GM23338 (cell line): ENCODE data around the gene CDCA5. TPM values are rescaled to one million over a fixed set of nuclear protein-coding genes. Genes with fewer than 3 reads are reported as not detected.

Experiments used
- ATAC-seq: fragments of 200-7000 bp; cut with Tn5 transposase; 3 replicates; pipeline ENCODE4 v1.9.1; 2020
- DNase-seq: peaks from one replicate; pipeline ENCODE4 v3.0.0-alpha.2; 2015; ENCODE audit warnings: low spot score
- H2AFZ ChIP-seq: fragments of 200-600 bp; sonication (generic); 2 replicates; pipeline ENCODE4 v1.8.0; 2016; ENCODE audit warnings: antibody characterized with exemption, mild to moderate bottlenecking, moderate library complexity
- H3F3A ChIP-seq: fragments of 200-600 bp; sonication (generic); replicated peaks from 2 replicates; pipeline ENCODE4 v1.8.0; 2017; ENCODE audit warnings: antibody characterized with exemption, mixed run types, low read depth
- H3K27ac ChIP-seq: fragments of 200-600 bp; sonication (generic); 2 replicates; pipeline ENCODE4 v1.6.1; 2016; ENCODE audit warnings: low read depth
- H3K27me3 ChIP-seq: fragments of 200-600 bp; sonication (generic); 2 replicates; pipeline ENCODE4 v1.8.0; 2016; ENCODE audit warnings: mild to moderate bottlenecking, mixed run types, moderate library complexity; ENCODE audit not compliant: insufficient read depth
- H3K36me3 ChIP-seq: fragments of 200-600 bp; sonication (generic); 2 replicates; pipeline ENCODE4 v1.8.0; 2016; ENCODE audit warnings: mild to moderate bottlenecking; ENCODE audit not compliant: insufficient read depth
- H3K4me1 ChIP-seq: fragments of 200-600 bp; sonication (generic); 2 replicates; pipeline ENCODE4 v1.8.0; 2016; ENCODE audit warnings: mild to moderate bottlenecking, moderate library complexity; ENCODE audit not compliant: insufficient read depth
- H3K4me2 ChIP-seq: fragments of 200-600 bp; sonication (generic); 2 replicates; pipeline ENCODE4 v1.7.1; 2017; ENCODE audit warnings: mixed run types
- H3K4me3 ChIP-seq: fragments of 200-600 bp; sonication (generic); 2 replicates; pipeline ENCODE4 v1.6.1; 2016; ENCODE audit warnings: mixed run types
- H3K79me2 ChIP-seq: fragments of 200-600 bp; sonication (generic); replicated peaks from 2 replicates; pipeline ENCODE4 v1.8.0; 2017; ENCODE audit warnings: mild to moderate bottlenecking; ENCODE audit not compliant: insufficient read depth
- H3K9me2 ChIP-seq: fragments of 200-600 bp; sonication (generic); 2 replicates; pipeline ENCODE4 v1.8.0; 2017; ENCODE audit not compliant: insufficient read depth
- H4K20me1 ChIP-seq: fragments of 200-600 bp; sonication (generic); replicated peaks from 2 replicates; pipeline ENCODE4 v1.8.0; 2017; ENCODE audit warnings: mild to moderate bottlenecking; ENCODE audit not compliant: insufficient read depth
- H3K27ac Mint-ChIP-seq: 2 replicates; pipeline ENCODE4 v1.8.0; 2020; ENCODE audit warnings: inconsistent platforms, mild to moderate bottlenecking, moderate library complexity, mixed read lengths
- H3K27me3 Mint-ChIP-seq: 3 replicates; pipeline ENCODE4 v1.8.0; 2022; ENCODE audit warnings: low read depth, mild to moderate bottlenecking, moderate library complexity, mixed read lengths, inconsistent platforms; ENCODE audit not compliant: insufficient read depth, poor library complexity
- H3K36me3 Mint-ChIP-seq: 3 replicates; pipeline ENCODE4 v1.8.0; 2021; ENCODE audit warnings: low read depth, mild to moderate bottlenecking, inconsistent platforms, moderate library complexity, mixed read lengths
- H3K4me1 Mint-ChIP-seq: 3 replicates; pipeline ENCODE4 v1.8.0; 2020; ENCODE audit warnings: mild to moderate bottlenecking, inconsistent platforms, mixed read lengths
- H3K4me3 Mint-ChIP-seq: 3 replicates; pipeline ENCODE4 v1.8.0; 2021; ENCODE audit warnings: moderate library complexity, mild to moderate bottlenecking, inconsistent platforms, mixed read lengths
- H3K9me3 Mint-ChIP-seq: 3 replicates; pipeline ENCODE4 v1.8.0; 2020; ENCODE audit warnings: moderate library complexity, mild to moderate bottlenecking, inconsistent platforms, mixed read lengths
- CREB1 ChIP-seq: fragments of 250-450 bp; sonication (Bioruptor Pico); IDR thresholded peaks from 2 replicates; pipeline ENCODE4 v1.5.0; 2020; ENCODE audit warnings: low read depth, mild to moderate bottlenecking, moderate library complexity
- EZH2 ChIP-seq: fragments of 200-600 bp; sonication (generic); IDR thresholded peaks from one replicate; pipeline ENCODE4 v1.8.0; 2017; ENCODE audit warnings: antibody characterized with exemption, mild to moderate bottlenecking, low read depth; ENCODE audit not compliant: unreplicated experiment
- EZH2phosphoT487 ChIP-seq: fragments of 200-600 bp; sonication (generic); IDR thresholded peaks from one replicate; pipeline ENCODE4 v1.8.1; 2018; ENCODE audit warnings: antibody characterized with exemption; ENCODE audit not compliant: unreplicated experiment
- JUNB ChIP-seq: IDR thresholded peaks from one replicate; pipeline ENCODE4 v1.6.1; 2016; ENCODE audit warnings: antibody characterized with exemption; ENCODE audit not compliant: unreplicated experiment
- NANOG ChIP-seq: IDR thresholded peaks from 2 replicates; pipeline ENCODE4 v1.6.1; 2016; ENCODE audit warnings: antibody characterized with exemption, borderline replicate concordance
- POLR2AphosphoS5 ChIP-seq: IDR thresholded peaks from 2 replicates; pipeline ENCODE4 v1.6.1; 2016; ENCODE audit warnings: antibody characterized with exemption, low read depth
- REST ChIP-seq: IDR thresholded peaks from one replicate; pipeline ENCODE4 v1.6.1; 2018; ENCODE audit warnings: antibody characterized with exemption; ENCODE audit not compliant: unreplicated experiment
- STAT1 ChIP-seq: IDR thresholded peaks from one replicate; pipeline ENCODE4 v1.6.1; 2016; ENCODE audit warnings: antibody characterized with exemption; ENCODE audit not compliant: unreplicated experiment
- ZNF114 ChIP-seq: fragments of 250-450 bp; sonication (Bioruptor Pico); IDR thresholded peaks from 2 replicates; pipeline ENCODE4 v1.5.0; 2020; ENCODE audit warnings: mild to moderate bottlenecking, moderate library complexity
- ZNF331 ChIP-seq: fragments of 250-450 bp; sonication (Bioruptor Pico); IDR thresholded peaks from 2 replicates; pipeline ENCODE4 v1.5.0; 2020; ENCODE audit warnings: low read depth, mild to moderate bottlenecking, moderate library complexity
- ZNF462 ChIP-seq: fragments of 250-450 bp; sonication (Bioruptor Pico); IDR thresholded peaks from 2 replicates; pipeline ENCODE4 v1.5.0; 2020; ENCODE audit warnings: mild to moderate bottlenecking, moderate library complexity
- polyA plus RNA-seq: library from polyadenylated mRNA; unstranded; fragments of >200 nt; fragmentation: Nextera tagmentation; extraction: Ambion mirVana; gene quantifications from 2 replicates; pipeline ENCODE4 v1.2.1, GENCODE V29; 2016
- total RNA-seq: library from RNA; depleted of rRNA; stranded (reverse); fragments of >200 nt; shearing (Covaris generic); gene quantifications from 2 replicates; pipeline ENCODE4 v1.2.3, GENCODE V29; 2014
- TF ChIP-seq, protein P1 (sequence below), 2 experiments: fragments of 200-600 bp in 1 of 2; sonication (generic) in 1 of 2; conservative IDR thresholded peaks; 2 replicates each; pipeline versions ENCODE4 v1.5.1 to v1.6.1; 2016 to 2017; ENCODE audit warnings: antibody characterized with exemption in 2 of 2, low read depth in 2 of 2, mild to moderate bottlenecking in 2 of 2, moderate library complexity in 1 of 2
- TF ChIP-seq, protein P2 (sequence below): IDR thresholded peaks from 2 replicates; pipeline ENCODE4 v1.6.1; 2016; ENCODE audit warnings: antibody characterized with exemption

The CDCA5 gene
- total and polyA plus RNA-seq, 2 experiments from 2014 or later, result 53.3 to 70.9 TPM

DNA sequence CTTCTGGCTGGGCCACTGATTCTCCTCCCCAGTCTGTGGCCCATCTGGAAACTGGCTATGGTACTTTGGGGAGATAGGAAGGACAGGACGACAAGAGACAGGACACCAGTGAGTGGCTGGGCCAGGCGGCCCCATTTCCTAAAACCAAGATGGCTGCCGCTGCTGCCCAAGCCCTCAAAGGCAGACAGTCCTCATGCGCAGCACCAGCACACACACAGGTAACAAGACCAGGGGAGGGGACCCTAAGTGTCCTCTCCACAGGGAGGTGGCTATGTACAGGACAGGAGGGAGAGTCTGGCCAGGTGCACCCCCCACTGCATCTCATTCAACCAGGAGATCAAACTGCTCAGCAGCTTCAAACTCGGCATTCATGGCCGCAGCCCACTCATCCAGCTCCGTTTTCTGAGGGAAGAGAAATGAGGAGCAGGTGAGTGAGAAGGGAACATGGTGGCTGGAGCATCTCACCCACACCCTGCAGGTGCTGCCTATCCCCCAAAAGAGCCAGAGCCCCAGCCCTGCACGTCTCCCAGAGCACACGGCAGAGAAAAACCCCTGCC lies 5.0 kb downstream of the CDCA5 start:
- peaks cover 29% of the 10 kb centered on the region; the same call in 1 of the 2 replicates for H3F3A ChIP-seq
- H3K9me2 ChIP-seq, result no peaks in the 10 kb centered on the region
- Mint-ChIP-seq H3K27me3 (peaks cover 5% of the 10 kb centered on the region), H3K36me3 (peaks cover 69% of the 10 kb centered on the region), H3K4me1 (peaks cover 24% of the 10 kb centered on the region), H3K4me3 (no peak overlapping the region; the same call in 2 of the 3 replicates), H3K9me3 (no peaks in the 10 kb centered on the region; the same call in 2 of the 3 replicates), H3K27ac (no peak overlapping the region)
- no peak overlapping the region for H3K4me2 ChIP-seq
- no peaks in the 10 kb centered on the region for H3K27me3 ChIP-seq
- H4K20me1 ChIP-seq, result peaks cover 45% of the 10 kb centered on the region
- H2AFZ ChIP-seq, result no peak overlapping the region
- no peak overlapping the region for H3K4me3 ChIP-seq
- H3K4me1 ChIP-seq, result peaks cover 8% of the 10 kb centered on the region; the same call in 1 of the 2 replicates
- TF ChIP-seq ZNF114 (CRISPR knock-in tag) (no peak), JUNB (no peak), ZNF331 (CRISPR knock-in tag) (no peak), EZH2 (no peak), STAT1 (no peak), ZNF462 (CRISPR knock-in tag) (no peak), POLR2AphosphoS5 (no peak), CREB1 (CRISPR knock-in tag) (no peak), REST (no peak), NANOG (no peak), EZH2phosphoT487 (no peak)
- TF ChIP-seq, protein P1, sequence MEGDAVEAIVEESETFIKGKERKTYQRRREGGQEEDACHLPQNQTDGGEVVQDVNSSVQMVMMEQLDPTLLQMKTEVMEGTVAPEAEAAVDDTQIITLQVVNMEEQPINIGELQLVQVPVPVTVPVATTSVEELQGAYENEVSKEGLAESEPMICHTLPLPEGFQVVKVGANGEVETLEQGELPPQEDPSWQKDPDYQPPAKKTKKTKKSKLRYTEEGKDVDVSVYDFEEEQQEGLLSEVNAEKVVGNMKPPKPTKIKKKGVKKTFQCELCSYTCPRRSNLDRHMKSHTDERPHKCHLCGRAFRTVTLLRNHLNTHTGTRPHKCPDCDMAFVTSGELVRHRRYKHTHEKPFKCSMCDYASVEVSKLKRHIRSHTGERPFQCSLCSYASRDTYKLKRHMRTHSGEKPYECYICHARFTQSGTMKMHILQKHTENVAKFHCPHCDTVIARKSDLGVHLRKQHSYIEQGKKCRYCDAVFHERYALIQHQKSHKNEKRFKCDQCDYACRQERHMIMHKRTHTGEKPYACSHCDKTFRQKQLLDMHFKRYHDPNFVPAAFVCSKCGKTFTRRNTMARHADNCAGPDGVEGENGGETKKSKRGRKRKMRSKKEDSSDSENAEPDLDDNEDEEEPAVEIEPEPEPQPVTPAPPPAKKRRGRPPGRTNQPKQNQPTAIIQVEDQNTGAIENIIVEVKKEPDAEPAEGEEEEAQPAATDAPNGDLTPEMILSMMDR (conservative IDR thresholded peaks at IDR 0.05; ENCODE audit: low read depth in 2 of 2), result no peak
- TF ChIP-seq, protein P2, sequence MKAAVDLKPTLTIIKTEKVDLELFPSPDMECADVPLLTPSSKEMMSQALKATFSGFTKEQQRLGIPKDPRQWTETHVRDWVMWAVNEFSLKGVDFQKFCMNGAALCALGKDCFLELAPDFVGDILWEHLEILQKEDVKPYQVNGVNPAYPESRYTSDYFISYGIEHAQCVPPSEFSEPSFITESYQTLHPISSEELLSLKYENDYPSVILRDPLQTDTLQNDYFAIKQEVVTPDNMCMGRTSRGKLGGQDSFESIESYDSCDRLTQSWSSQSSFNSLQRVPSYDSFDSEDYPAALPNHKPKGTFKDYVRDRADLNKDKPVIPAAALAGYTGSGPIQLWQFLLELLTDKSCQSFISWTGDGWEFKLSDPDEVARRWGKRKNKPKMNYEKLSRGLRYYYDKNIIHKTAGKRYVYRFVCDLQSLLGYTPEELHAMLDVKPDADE, result no peak
- ATAC-seq, result no peak
- peaks cover 57% of the 10 kb centered on the region for H3K79me2 ChIP-seq
- DNase-seq, result no peak
- H3K36me3 ChIP-seq, result peaks cover 16% of the 10 kb centered on the region
- H3K27ac ChIP-seq, result peak overlapping the region; percentile 74; the same call in 1 of the 2 replicates
